ENCODE measurements around the gene CHRDL1.
"Not testable (repeated sequence)": the region's sequence is repeated elsewhere in the genome, so short reads cannot be mapped to it uniquely, and the experiment has no call there.

Gene CHRDL1

DNA sequence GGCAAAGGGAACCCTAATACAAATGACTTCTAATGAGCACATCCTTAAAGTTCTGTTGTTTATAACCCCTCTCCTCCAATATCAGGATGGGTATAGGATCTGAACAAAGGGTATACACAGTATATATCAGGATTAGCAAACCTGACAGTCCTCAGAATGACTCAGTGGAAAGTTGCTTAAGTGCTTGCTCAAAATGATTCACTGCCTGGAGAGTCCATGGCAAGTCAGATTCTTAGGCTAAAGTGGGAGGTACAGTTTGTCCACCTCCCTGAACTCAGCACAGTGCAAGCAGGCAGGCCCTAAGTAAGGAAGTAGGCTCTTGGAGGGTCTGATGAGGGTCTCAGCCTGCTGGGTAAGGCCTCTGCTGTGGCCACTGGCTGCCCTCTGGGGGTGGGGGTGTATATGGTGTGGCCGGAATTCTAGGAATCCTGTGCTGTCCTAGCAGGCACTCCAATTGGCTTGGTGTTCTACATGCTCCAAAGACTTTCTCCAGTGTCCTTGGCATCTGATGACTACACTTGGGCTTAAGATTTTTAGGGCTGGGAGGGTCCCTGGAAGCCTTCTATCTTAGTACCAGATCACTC lies 54.3 kb downstream of the CHRDL1 start:
- no peak for FAIRE-seq

DNA sequence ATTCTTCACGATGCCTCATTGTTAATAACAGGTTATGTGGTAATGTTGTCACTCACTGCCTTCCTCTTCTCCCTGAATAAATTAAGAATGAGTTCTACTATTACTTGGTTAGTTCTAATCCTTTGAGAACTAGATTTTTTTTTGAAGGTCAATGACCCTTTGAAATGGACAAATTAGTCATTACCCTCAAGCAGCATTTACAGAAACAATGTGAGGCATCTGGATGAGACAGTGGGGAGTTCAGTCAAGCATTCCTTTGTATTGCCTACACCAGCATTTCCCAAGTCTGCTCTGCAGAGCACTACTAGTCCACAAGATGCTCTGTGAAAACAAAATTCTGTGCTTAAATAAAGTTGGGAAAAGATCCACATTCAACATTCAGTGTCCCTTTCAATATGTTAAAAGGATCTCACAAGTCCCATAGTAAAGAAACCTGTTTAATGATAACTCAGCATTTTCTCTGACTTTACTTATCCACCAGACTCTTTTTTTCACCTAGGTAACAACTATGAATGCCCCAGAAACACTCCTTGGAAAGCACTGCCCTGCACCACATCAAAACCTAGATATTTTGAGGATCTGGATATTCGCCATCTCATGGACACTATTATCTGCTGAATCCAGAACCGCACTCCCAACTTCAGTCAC lies 60.6 kb downstream of the CHRDL1 start:
- no peak for FAIRE-seq

DNA sequence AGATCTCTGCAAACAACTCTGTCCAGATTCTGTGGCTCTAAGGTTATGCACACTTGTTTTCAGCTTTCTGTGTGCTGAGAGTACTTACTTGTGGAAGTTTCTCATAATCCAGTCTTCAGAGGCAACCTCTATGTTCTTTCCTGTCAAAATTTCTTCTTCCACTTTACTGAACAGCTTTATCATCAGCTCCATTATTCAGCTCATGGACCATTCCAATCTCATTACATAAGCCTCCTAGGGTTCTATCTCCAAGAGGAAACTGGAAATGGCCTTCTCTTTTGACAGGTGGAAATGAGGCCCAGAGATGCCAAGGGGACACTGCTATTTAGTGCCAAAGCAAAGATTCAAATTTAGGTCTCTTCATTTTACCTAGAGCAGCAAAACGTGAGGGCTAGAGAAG lies 61.3 kb downstream of the CHRDL1 start:
- FAIRE-seq, result no peak

DNA sequence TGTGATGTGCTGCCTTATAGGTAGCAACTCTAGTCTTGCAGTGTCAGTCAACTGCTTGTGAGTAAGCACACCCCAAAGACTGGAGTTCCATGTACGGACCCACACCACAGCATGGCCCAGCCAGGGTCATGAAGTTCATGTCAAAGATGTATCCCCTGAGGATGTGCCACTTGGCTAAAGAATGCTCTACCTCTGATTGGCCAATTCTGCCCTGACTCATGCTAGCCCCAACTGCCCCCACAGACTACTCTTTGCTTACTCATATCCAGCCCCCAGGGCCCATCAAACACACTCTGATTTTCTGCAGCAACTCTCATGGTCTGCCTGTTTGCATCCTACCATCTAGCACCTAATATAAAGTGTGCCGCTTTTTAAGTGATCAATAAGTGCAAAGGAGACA lies 62.5 kb downstream of the CHRDL1 start:
- no peak for FAIRE-seq

DNA sequence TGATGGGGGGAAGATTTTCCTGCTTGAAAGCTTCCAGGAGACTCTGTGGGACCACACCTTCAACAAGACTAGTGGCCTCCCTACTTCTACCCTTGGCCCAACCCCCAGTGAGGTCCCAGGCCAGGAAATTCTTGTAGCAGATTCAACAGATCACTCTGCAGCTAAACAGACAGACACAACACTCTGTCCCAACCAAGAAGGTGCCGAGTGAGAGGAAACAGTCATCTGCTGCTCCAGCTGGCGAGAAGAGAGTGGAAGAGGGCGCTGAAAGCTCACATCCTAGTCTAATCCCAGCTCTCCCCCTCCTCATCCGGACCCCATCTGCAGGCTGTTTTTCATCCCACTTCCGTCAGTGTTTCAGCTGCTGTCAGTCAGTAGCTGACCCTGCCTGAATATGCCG lies 63.4 kb downstream of the CHRDL1 start:
- FAIRE-seq, result no peak

DNA sequence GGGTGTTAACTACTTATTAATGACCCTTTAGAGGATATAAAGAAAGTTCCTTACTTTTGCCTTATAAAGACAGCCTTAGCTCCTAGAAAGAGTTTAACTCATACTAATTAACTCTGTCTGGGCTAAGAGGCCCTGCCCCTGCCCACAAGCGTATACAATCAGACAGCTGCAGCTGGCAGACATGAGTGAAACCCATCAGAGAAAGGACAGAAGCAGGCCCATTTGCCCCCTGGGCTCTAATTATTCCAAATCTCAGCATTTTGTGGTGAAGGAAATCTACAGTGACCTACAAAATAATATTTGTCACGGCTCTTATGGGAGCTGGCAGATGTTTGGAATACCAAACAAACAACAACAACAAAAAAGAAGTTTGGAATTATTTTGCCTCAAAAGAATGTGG lies 71.8 kb downstream of the CHRDL1 start:
- FAIRE-seq, result no peak

DNA sequence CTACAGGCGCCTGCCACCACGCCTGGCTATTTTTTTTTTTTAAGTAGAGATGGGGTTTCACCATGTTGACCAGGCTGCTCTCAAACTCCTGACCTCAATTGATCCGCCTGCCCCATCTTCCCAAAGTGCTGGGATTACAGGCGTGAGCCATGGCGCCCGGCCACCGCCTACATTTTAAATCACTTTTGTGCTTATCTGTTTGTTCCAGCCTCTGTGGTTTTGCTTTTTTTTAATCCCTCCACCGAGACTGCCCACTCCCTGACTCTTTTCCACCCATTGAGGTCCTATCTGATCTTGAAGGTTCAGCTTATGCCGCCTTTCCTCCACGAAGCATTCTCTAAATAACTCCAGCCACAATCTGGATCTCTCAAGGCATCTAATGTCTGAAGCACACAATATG lies 73.5 kb downstream of the CHRDL1 start:
- no peak for FAIRE-seq

DNA sequence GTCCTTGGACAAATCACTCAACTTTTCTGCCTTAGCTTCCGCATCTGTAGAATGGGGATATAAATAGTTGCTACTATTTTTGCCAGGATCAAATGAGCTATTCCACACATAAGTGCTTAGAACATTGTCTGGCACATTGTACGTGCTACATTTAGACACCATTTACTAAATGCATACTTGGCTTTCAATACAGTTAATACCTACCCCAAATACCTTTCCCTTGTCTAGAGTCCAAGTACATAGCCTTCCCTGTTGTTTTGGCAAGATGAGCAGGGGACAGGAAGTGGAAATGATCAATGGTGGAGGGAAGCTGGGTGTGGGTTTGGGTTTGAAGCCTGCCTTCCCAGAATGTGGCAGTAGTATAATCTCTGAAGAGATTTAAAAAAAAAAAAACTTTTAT lies 82.0 kb downstream of the CHRDL1 start:
- FAIRE-seq, result no peak

DNA sequence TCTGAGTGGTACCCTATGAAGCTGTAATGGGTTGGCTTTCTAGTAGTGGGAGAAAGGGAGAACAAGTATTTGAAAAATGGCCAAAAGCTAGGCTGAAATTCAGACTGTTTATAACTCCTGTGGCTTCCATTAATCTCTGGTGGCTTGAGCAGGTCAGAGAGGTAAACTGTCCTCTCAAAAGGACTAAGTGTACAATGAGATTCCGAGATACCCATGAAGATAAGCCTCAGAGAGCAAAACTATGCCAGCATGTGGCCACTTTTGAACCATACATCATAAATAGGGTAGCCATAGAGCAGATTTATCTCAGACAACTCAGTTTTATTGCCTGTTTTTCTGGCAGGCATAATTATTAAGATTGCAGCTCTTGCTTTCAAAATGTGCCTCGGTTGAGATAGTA lies 89.2 kb downstream of the CHRDL1 start:
- no peak for FAIRE-seq

DNA sequence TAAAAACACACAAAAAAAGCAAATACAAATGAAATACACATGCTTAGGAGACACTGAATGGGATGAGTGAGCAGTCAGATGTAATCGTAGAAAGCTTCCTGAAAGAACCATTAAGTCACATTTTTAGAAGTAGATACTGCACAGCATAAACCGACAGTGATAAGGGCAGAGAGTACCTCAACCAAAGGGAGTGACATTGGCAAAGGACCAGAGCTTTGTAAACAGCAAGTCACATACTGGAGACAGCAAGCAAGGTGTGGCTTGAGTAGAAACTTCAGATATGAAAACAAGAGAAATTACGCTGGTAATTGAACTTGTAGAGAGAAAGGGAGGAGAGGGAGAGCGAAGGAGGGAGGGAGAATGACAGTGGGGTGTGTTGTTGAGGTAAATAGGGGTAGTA lies 92.0 kb downstream of the CHRDL1 start:
- FAIRE-seq, result no peak

DNA sequence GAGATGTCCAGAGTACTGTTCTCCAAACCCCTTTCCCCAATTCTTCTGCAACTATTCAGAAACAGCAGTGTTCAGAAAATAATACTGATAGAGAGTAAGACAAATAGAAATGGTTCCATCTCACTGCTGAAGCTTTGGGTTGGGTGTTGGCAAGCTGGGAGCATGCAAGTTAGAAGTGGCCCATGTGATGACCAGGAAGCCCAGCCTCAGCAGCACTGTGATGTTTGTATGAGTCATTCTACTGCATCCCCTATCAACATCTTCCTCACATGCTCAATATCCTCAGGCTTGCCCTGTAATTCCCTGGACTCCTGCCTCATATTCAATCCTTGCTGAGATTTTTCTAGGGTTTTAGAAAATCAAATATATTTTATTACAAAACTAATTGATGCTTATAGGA lies 96.5 kb downstream of the CHRDL1 start:
- no peak for FAIRE-seq

DNA sequence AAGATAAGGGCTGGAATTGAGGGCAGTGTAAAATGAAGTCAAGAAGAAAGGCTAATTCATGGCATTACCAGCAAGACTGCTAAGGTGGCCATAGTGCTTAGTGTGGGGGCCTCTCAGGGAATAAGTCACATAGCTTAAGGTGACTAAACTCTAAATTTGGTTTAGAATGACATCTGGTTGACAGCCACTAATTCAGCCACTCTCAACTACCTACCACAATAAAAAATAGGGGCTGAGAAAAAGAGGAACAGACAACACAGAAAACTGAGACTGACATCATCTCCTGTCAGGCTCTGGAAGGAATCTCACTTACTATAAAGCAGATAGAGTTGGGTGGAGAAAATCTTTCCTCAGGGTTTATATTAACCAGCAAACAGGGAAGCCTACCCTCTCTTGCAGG lies 96.9 kb downstream of the CHRDL1 start:
- no peak for FAIRE-seq

DNA sequence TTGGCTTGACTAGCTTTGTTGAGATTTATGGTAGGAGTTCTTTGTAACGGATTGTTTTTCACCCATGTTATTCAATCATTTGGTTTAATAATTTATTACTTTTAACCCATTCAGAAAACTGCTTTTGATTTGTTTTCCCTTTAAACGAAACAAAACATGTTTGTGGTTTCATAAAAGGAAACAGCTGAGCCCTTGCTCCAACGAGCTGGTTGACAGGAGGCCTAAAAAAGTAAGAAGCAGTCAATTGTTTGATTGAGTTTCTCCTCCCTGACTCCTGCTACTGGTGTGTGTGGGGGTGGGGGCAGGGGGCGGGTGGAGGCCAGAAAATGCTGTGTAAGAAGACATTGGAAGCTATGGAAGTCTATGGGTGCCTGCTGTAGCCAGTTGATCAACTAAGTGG lies 102.8 kb downstream of the CHRDL1 start:
- no peak for FAIRE-seq

DNA sequence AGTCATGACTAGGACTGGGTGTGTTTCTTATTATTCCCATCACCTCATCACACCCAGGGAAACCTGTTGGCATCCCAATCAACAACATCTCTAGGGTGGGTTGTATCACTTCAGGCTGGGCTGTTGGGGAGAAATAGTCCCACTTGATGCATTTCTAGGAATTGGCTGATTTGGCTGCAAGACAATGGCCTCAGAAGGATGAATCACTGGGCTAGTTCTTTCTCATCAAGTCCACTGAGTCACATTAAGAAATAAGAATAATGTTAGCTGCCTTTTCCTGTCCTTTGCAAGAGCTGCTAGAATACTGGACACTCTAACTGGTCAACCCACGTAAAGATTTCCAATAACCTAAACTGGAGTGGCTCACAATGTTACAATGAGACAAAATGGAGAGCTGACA lies 104.2 kb downstream of the CHRDL1 start:
- FAIRE-seq, result no peak

DNA sequence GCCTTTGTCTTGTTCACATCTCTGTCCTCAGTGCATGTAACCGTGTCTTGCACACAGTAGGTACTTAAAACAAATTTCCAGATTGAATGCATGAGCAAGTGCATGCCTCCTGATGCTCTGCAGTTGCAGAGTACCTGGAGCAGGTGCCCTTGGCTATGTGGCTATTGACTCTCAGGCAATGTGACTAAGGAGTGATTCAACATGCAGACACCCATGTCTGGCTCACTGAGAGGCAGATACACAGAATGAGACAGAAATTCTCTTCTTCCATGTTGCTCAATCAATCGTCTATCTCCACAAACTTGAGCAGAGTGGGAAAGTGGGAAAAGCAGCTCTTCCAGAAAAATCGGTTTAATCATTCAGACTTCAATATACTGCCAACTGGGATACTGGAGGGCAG lies 111.0 kb downstream of the CHRDL1 start:
- FAIRE-seq, result no peak

DNA sequence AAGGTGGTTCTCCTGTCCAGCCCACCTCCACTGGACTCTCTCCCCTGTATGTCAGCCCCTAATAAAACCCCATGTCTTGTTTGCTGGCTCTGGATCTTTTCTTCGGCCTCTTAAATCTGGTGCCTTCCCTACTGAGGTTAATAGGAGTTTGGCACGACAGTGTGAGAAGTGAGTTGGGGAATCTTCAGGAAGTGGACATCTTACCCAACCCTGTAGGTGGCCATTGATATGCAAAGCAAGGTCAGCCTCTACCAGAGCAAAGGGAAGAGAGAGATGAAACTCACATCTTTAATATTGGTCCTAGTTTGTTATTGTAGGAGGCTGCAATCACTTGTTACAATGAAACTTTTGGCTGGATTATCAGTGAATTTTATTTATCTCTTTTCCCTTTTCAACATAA lies 111.7 kb downstream of the CHRDL1 start:
- no peak for FAIRE-seq

DNA sequence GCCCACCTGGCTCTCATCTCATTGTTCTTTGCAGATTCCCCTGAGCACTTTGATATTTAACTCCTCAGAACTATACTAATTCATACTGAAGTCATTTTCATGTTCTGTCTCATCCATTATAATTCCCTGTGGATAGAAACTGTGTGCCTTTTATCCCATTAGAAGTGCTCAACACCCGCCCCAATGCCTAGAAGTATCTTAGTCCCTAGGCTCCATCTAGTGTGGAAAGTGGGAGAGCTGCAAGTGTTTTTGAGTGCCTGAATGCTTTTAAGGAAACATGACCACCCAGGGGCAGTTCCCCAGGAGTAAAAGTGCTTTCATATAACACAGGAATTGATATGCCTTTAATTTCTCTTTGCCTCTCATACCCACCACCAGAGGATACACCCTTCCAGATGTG lies 117.0 kb downstream of the CHRDL1 start:
- no peak for FAIRE-seq

DNA sequence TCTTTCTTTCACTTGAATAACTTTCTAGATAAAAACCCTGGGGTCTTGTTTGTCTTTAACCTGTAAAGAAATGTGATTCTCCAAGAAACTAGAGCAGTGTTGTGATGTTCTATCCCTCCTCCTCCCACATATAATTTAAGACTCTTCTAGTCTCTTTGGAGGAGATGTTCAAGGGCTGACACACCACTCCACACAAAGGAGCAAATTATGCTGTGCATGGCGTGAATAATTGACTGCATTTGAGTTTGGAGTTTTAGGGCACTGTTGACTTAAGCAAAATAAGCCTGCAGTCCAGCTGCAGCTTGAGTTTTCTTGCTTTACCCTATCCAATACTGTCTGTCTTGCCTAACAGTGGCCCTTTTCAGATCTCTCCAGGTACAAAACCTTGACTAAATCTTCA lies 119.7 kb downstream of the CHRDL1 start:
- FAIRE-seq, result no peak

DNA sequence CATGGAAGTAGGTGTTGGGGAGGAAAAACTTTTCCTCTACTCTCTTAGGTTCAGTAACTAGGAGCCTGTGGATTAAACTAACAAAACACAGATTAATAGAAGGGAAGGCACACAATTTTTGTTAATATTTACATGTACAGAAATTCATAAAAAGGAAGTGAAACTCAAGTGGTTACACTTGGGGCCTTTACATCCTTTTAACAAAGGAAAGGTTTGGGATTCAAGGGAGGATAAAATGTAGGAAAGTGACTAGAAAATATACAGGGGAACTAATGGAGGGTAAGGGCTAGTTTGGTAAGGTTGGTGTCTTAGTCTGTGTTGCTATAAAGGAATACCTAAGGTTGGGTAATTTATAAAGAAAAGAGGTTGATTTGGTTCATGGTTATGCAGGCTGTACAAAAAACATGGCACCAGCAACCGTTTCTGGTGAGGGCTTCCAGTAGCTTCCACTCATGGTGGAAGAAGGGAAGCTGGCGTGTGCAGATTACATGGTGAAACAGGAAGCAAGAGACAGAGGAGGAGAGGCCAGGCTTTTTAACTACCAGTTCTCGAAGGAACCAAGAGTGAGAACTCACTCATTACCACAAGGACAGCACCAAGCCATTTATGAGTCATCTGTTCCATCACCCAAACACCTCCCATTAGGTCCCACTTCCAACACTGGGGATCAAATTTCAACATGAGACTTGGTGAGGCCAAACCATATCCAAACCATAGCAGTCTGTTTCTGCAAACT lies 124.4 kb downstream of the CHRDL1 start:
- FAIRE-seq, result no peak

DNA sequence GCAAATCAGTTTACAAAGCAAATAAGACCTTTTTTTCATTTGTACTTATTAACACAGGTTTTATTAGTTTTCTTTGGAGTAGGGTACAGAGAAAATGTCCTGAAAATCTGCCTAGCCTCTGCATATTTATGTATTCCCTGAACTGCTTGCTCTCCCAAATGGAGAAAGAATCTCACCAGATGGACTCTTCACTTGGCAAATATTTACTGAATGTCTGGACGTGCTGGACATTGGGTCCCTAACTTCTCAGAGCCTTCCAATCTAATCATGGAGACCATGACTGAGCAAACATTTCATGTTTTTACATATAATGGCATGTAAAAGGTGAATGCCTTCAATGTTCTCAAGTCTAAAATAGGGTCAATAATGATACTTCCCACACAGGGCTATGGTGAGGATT lies 126.0 kb downstream of the CHRDL1 start:
- no peak for FAIRE-seq

DNA sequence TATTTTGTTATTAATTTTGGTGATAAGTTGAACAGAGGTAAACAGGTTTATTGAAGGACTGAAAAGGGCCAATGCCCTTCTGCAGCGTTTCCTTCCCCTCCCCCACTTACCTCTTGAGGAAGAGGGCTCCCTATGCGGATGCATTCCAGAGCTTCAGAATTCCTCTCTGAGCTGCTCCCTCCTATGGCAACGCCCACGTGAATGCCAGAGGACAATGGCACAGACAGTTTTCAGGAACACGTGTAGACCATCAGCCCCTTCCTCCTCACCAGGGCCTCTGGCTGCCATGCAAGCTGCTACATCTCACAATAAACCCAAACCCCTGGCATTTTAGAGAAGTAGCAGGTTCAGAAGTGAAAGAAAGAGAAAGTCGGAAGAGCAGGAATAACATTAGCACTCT lies 127.9 kb downstream of the CHRDL1 start:
- FAIRE-seq, result no peak

DNA sequence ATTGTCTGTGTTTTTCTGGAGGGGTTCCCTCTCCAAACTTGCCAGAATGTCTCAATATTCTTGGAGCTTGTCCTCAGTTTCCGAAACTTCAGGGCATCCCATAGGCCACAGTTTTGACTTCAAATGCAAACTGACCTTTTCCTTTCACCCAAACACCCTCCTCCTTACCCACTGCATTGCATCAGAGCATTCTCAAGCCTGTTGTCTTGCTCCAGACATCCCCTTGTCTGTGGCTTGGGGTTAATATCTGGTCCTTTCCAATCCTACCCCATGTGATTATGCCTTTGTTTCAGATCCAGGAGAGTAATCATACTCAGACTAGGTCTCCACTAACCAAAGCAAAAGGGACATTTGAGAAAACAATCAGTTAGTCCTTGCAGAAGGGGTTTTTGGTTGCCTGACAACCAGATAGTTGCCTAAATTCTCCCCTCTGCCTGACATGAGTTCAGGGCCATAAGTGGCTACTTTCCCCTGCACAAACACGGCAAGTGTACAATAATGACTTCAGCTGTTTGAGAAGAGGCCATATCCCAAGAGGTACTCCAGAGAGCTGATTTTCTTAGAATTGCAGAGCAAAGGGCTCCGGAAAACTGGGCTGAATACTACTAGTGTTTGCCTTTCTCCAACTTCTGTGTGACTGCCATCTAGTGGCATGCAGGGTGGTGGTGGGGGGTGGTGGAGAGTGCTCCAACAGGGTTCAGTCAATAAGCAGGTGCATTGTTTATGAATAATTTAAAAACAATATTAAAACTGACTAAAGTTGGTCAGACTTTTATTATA lies 130.2 kb downstream of the CHRDL1 start:
- no peak for FAIRE-seq

DNA sequence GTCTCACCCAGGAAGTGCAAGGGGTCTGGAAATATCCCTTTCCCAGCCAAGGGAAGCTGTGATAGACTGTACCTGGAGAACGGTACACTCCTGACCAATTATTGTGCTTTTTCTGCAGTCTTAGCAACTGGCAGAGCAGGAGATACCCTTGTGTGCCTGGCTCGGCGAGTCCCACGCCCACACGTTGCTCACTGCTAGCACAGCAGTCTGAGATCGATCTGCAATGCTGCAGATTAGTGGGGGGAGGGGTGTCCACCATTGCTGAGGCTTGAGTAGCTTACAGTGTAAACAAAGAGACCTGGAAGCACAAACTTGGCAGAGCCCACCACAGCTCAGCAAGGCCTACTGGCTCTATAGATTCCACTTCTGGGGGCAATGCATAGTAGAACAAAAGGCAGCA lies 138.5 kb downstream of the CHRDL1 start:
- FAIRE-seq, result no peak

DNA sequence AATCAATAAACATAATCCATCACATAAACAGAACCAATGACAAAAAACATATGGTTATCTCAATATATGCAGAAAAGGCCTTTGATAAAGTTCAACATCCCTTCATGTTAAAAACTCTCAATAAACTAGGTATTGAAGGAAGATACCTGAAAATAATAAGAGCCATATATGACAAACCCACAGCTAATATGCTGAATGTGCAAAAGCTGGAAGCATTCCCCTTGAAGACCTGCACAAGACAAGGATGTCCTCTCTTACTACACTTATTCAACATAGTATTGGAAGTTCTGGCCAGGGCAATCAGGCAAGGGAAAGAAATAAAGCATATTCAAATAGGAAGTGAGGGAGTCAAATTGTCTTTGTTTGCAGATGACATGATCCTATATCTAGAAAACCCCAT lies 141.3 kb downstream of the CHRDL1 start:
- not testable (repeated sequence) for FAIRE-seq

Measured in endometrium (tissue), 2 donors.